Measurements from ENCODE around the gene FAM120B. TPM values are rescaled to one million over a fixed set of nuclear protein-coding genes. Genes with fewer than 3 reads are reported as not detected.
A peak's percentile ranks its signal among the peaks of the same experiment; 100 is the strongest.

FAM120B gene
- total RNA-seq, 4 donors from 2014 or later = 10.7 to 17.0 (median 13.5) TPM

GRCh38 chr6:170365593-170365992 is 59.0 kb downstream of the FAM120B start:
- intact Hi-C loops (cut with DNase I; ENCODE audit: low total_unique reads) (no loop called here), in situ Hi-C loops (cut with MboI; ENCODE audit: low sequenced_read_pairs in 4 of 4) (no loop called here)
- no peak overlapping the region for H3K4me3 ChIP-seq
- DNase-seq (no peak), ATAC-seq (no peak)
- H3K4me1 ChIP-seq = peaks cover 29 to 31% of the 10 kb centered on the region in 2 donors
- H3K27me3 ChIP-seq = no peaks in the 10 kb centered on the region
- TF ChIP-seq POLR2A (IDR thresholded peaks at IDR 0.05) (no peak), CTCF (IDR thresholded peaks at IDR 0.05 in 4 of 5, conservative IDR thresholded peaks at IDR 0.05 in 1 of 5) (no peak)
- H3K9me3 ChIP-seq = no peaks in the 10 kb centered on the region
- H3K27ac ChIP-seq = no peak overlapping the region
- H3K36me3 ChIP-seq = peaks cover 0 to 4% of the 10 kb centered on the region in 2 donors

GRCh38 chr6:170366248-170366960 is 59.8 kb downstream of the FAM120B start:
- Histone ChIP-seq H3K27ac (peak overlapping the region in 1 of 4 donors; percentile 29), H3K36me3 (peaks cover 0 to 3% of the 10 kb centered on the region in 2 donors), H3K9me3 (no peaks in the 10 kb centered on the region), H3K4me3 (no peak overlapping the region), H3K27me3 (no peaks in the 10 kb centered on the region), H3K4me1 (peaks cover 31 to 33% of the 10 kb centered on the region in 2 donors)
- ATAC-seq (peak in 1 of 2 donors; percentile 29), DNase-seq (no peak)
- intact Hi-C loops (cut with DNase I; ENCODE audit: low total_unique reads) = no loop called here
- TF ChIP-seq POLR2A (IDR thresholded peaks at IDR 0.05) (no peak), CTCF (IDR thresholded peaks at IDR 0.05 in 4 of 5, conservative IDR thresholded peaks at IDR 0.05 in 1 of 5) (no peak)
- in situ Hi-C loops (cut with MboI; ENCODE audit: low sequenced_read_pairs in 4 of 4) = no loop called here

GRCh38 chr6:170367241-170367640 is 60.7 kb downstream of the FAM120B start:
- TF ChIP-seq CTCF (IDR thresholded peaks at IDR 0.05 in 4 of 5, conservative IDR thresholded peaks at IDR 0.05 in 1 of 5) (no peak), POLR2A (IDR thresholded peaks at IDR 0.05) (no peak)
- Histone ChIP-seq H3K27me3 (no peaks in the 10 kb centered on the region), H3K4me1 (peaks cover 37 to 41% of the 10 kb centered on the region in 2 donors), H3K4me3 (no peak overlapping the region), H3K9me3 (no peaks in the 10 kb centered on the region), H3K27ac (peak overlapping the region in 1 of 4 donors; percentile 14), H3K36me3 (no peaks in the 10 kb centered on the region)
- no peak for ATAC-seq
- DNase-seq = no peak
- intact Hi-C loops (cut with DNase I; ENCODE audit: low total_unique reads) (no loop called here), in situ Hi-C loops (cut with MboI; ENCODE audit: low sequenced_read_pairs in 4 of 4) (no loop called here)

- intact Hi-C loops (cut with DNase I; ENCODE audit: low total_unique reads) (no loop called here), in situ Hi-C loops (cut with MboI; ENCODE audit: low sequenced_read_pairs in 4 of 4) (no loop called here)
- Histone ChIP-seq H3K27ac (peak overlapping the region in 1 of 4 donors; percentile 5), H3K27me3 (no peaks in the 10 kb centered on the region), H3K9me3 (no peaks in the 10 kb centered on the region), H3K4me1 (peaks cover 45 to 54% of the 10 kb centered on the region in 2 donors), H3K36me3 (no peaks in the 10 kb centered on the region), H3K4me3 (no peak overlapping the region)
- ATAC-seq (peak in 1 of 2 donors; percentile 51), DNase-seq (no peak)
- TF ChIP-seq CTCF (IDR thresholded peaks at IDR 0.05 in 4 of 5, conservative IDR thresholded peaks at IDR 0.05 in 1 of 5) (no peak), POLR2A (IDR thresholded peaks at IDR 0.05) (no peak)
Observed at GRCh38 chr6:170368544-170368943, 62.0 kb downstream of the FAM120B start.

Data from gastrocnemius medialis (tissue), 4 donors.